ENCODE results near the gene TMEM72. TPM values are rescaled to one million over a fixed set of nuclear protein-coding genes. Genes with fewer than 3 reads are reported as not detected.
A peak's percentile ranks its signal among the peaks of the same experiment; 100 is the strongest.

The TMEM72 gene
- total RNA-seq, 1 donor from 2014 or later = not detected

DNA sequence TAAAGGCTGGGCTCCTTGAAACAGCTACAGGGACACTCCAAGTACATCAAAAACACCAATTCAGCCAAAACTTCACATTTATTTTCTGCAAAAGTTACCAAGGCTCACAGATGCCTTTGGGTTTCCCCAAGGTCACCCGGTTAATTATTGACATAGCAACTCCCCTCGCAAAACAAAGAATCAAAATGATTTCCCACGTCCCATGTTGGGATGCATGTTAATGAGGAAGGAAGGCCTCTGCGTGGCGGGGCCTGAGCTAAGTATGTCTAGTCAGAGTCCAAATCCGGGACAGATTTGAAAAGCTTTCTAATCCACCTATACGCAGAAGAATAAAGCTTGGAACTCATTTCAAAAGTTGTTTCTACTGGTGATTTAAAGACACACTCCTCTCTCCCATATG, 535 bp upstream of the TMEM72 start:
- Histone ChIP-seq H2AFZ (replicated peaks) (no peak overlapping the region), H4K20me1 (ENCODE audit: low read depth) (no peaks in the 10 kb centered on the region), H3K9me3 (ENCODE audit: low read depth) (no peaks in the 10 kb centered on the region), H3K4me1 (peaks cover 33% of the 10 kb centered on the region), H3K79me2 (ENCODE audit: low read depth) (no peaks in the 10 kb centered on the region), H3K4me2 (no peak overlapping the region), H3K27ac (no peak overlapping the region), H3F3A (ENCODE audit: low read depth) (no peaks in the 10 kb centered on the region), H3K9ac (no peak overlapping the region), H3K27me3 (no peaks in the 10 kb centered on the region), H3K36me3 (no peaks in the 10 kb centered on the region), H3K4me3 (no peak overlapping the region)
- peaks cover 13% of the 10 kb centered on the region for H3K27me3 Mint-ChIP-seq (ENCODE audit: insufficient read depth, low read depth)
- peak overlapping the region; percentile 1 for H3K4me3 Mint-ChIP-seq
- peaks cover 2% of the 10 kb centered on the region for H3K9me3 Mint-ChIP-seq
- H3K36me3 Mint-ChIP-seq = no peaks in the 10 kb centered on the region
- H3K27ac Mint-ChIP-seq = no peak overlapping the region
- no peak for DNase-seq (ENCODE audit: low spot score)
- TF ChIP-seq, protein P1, sequence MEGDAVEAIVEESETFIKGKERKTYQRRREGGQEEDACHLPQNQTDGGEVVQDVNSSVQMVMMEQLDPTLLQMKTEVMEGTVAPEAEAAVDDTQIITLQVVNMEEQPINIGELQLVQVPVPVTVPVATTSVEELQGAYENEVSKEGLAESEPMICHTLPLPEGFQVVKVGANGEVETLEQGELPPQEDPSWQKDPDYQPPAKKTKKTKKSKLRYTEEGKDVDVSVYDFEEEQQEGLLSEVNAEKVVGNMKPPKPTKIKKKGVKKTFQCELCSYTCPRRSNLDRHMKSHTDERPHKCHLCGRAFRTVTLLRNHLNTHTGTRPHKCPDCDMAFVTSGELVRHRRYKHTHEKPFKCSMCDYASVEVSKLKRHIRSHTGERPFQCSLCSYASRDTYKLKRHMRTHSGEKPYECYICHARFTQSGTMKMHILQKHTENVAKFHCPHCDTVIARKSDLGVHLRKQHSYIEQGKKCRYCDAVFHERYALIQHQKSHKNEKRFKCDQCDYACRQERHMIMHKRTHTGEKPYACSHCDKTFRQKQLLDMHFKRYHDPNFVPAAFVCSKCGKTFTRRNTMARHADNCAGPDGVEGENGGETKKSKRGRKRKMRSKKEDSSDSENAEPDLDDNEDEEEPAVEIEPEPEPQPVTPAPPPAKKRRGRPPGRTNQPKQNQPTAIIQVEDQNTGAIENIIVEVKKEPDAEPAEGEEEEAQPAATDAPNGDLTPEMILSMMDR (IDR thresholded peaks at IDR 0.05) = no peak
- H3K4me1 Mint-ChIP-seq = peaks cover 50% of the 10 kb centered on the region

DNA sequence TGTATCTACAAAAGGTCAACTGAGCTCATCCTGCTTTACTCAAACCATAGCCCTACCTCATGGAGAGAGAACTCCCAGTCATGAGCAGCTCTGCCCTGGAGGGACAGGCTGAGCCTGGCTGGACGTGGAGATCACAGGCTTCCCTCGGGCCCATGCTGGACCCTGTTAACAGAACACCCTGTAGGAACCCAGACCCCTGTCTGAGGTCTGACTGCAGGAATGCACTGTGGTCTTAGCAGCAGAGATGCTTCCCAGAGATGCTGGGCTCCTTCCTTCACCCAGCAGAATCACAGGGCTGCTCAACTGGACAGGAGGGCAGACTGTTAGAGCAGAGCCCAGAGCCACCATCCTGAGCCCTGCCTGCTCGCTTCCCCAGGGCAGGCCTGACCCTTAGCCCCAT, 814 bp downstream of the TMEM72 start:
- Histone ChIP-seq H2AFZ (replicated peaks) (no peak overlapping the region), H3K9me3 (ENCODE audit: low read depth) (no peaks in the 10 kb centered on the region), H3F3A (ENCODE audit: low read depth) (no peaks in the 10 kb centered on the region), H3K4me1 (peaks cover 33% of the 10 kb centered on the region), H3K36me3 (no peaks in the 10 kb centered on the region), H3K27me3 (no peaks in the 10 kb centered on the region), H3K4me3 (no peak overlapping the region), H3K27ac (no peak overlapping the region), H3K4me2 (no peak overlapping the region), H3K79me2 (ENCODE audit: low read depth) (no peaks in the 10 kb centered on the region), H4K20me1 (ENCODE audit: low read depth) (no peaks in the 10 kb centered on the region), H3K9ac (no peak overlapping the region)
- TF ChIP-seq EZH2phosphoT487 (IDR thresholded peaks at IDR 0.05) = no peak
- TF ChIP-seq, protein P1 (IDR thresholded peaks at IDR 0.05) = no peak
- TF ChIP-seq EZH2 (IDR thresholded peaks at IDR 0.05) = no peak
- H3K4me1 Mint-ChIP-seq = peaks cover 57% of the 10 kb centered on the region
- no peak for DNase-seq (ENCODE audit: low spot score)
- no peaks in the 10 kb centered on the region for H3K36me3 Mint-ChIP-seq
- H3K27me3 Mint-ChIP-seq (ENCODE audit: insufficient read depth, low read depth) = peaks cover 14% of the 10 kb centered on the region
- H3K27ac Mint-ChIP-seq = no peak overlapping the region
- peaks cover 3% of the 10 kb centered on the region for H3K9me3 Mint-ChIP-seq
- H3K4me3 Mint-ChIP-seq = no peak overlapping the region

DNA sequence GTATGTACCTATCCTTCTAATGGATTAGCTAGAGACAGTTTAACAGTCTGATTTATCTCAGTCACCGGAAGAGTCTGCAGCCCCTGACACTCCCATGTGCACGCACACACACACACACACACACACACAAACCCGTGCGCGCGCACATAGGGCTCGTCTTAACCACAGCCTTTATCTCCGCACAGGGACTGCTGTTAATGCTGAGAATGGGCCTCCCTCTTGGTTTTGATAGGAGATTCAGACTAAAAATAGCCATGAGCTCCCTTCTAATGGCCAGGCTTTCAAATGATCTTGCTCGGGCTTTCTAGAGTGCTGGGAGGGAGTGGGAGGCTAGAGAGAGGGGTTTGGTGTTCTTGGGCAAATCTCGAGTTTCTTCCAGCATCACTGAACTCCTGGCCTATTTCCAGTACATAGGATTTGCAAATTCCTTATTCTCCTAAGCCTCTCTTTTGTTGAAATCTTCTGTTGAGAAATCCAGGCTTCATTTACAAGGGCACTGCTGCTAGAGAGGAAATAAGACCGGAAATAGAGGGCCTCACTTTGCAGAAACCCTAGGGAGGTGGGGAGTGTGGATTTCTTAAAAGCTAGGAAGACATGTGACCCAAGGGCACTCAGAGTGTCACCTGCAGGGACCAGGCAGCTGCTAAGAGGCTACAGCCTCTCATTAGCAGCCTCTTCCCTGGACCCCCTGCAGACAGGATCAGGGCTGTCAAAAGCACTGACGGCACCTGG, 2.4 kb downstream of the TMEM72 start:
- Mint-ChIP-seq H3K4me1 (peaks cover 45% of the 10 kb centered on the region), H3K27ac (peak overlapping the region; percentile 46), H3K4me3 (peak overlapping the region; percentile 38), H3K36me3 (no peaks in the 10 kb centered on the region), H3K9me3 (peaks cover 12% of the 10 kb centered on the region), H3K27me3 (ENCODE audit: insufficient read depth, low read depth) (peaks cover 12% of the 10 kb centered on the region)
- H3K36me3 ChIP-seq = no peaks in the 10 kb centered on the region
- H4K20me1 ChIP-seq (ENCODE audit: low read depth) = no peaks in the 10 kb centered on the region
- peaks cover 20% of the 10 kb centered on the region for H3K4me1 ChIP-seq
- H2AFZ ChIP-seq (replicated peaks) = no peak overlapping the region
- no peaks in the 10 kb centered on the region for H3K9me3 ChIP-seq (ENCODE audit: low read depth)
- H3K4me2 ChIP-seq = no peak overlapping the region
- DNase-seq (ENCODE audit: low spot score) = no peak
- no peaks in the 10 kb centered on the region for H3K27me3 ChIP-seq
- no peak overlapping the region for H3K4me3 ChIP-seq
- no peaks in the 10 kb centered on the region for H3F3A ChIP-seq (ENCODE audit: low read depth)
- H3K27ac ChIP-seq = no peak overlapping the region
- TF ChIP-seq, protein P1 (IDR thresholded peaks at IDR 0.05) = no peak
- TF ChIP-seq EZH2phosphoT487 (IDR thresholded peaks at IDR 0.05) (no peak), EZH2 (IDR thresholded peaks at IDR 0.05) (no peak)
- H3K79me2 ChIP-seq (ENCODE audit: low read depth) = no peaks in the 10 kb centered on the region
- H3K9ac ChIP-seq = no peak overlapping the region
